ENCODE measurements around the gene SVEP1. TPM values are rescaled to one million over a fixed set of nuclear protein-coding genes. Genes with fewer than 3 reads are reported as not detected.

SVEP1 gene
- total RNA-seq, 1 experiment from 2014 or later: 0.45 TPM

GRCh38 chr9:110599468-110599867 lies 19.9 kb upstream of the SVEP1 start:
- no peak overlapping the region for H3K27ac ChIP-seq (ENCODE audit: low read depth, low read length, poor library complexity, severe bottlenecking)
- no peak for TF ChIP-seq CTCF (conservative IDR thresholded peaks at IDR 0.05; ENCODE audit: low read depth, low read length)
- TF ChIP-seq EZH2 (IDR thresholded peaks at IDR 0.05; ENCODE audit: borderline replicate concordance, low read depth, low read length, poor library complexity, severe bottlenecking): no peak
- POLR2A ChIA-PET (ENCODE audit: low non-redundant PET): no interaction called here
- no peaks in the 10 kb centered on the region for H3K9me3 ChIP-seq (ENCODE audit: low read depth, low read length, poor library complexity, severe bottlenecking)
- no peaks in the 10 kb centered on the region for H3K4me1 ChIP-seq (ENCODE audit: insufficient read depth, low read length, poor library complexity, severe bottlenecking)
- DNase-seq (ENCODE audit: low spot score): no peak
- H3K4me3 ChIP-seq (ENCODE audit: low read depth, low read length, poor library complexity, severe bottlenecking): no peak overlapping the region
- H3K27me3 ChIP-seq (replicated peaks; ENCODE audit: insufficient read depth, low read depth, low read length, poor library complexity): no peaks in the 10 kb centered on the region
- intact Hi-C loops (cut with micrococcal nuclease; ENCODE audit: unreplicated experiment): no loop called here
- BruUV-seq (replicated peaks): no TSS peak
- CTCF ChIA-PET: no interaction called here
- no peaks in the 10 kb centered on the region for H3K36me3 ChIP-seq (ENCODE audit: insufficient read depth, low read length, poor library complexity, severe bottlenecking)

GRCh38 chr9:110592044-110592830 lies 12.7 kb upstream of the SVEP1 start:
- TF ChIP-seq EZH2 (IDR thresholded peaks at IDR 0.05; ENCODE audit: borderline replicate concordance, low read depth, low read length, poor library complexity, severe bottlenecking) (no peak), CTCF (conservative IDR thresholded peaks at IDR 0.05; ENCODE audit: low read depth, low read length) (no peak)
- Histone ChIP-seq H3K27ac (ENCODE audit: low read depth, low read length, poor library complexity, severe bottlenecking) (no peak overlapping the region), H3K36me3 (ENCODE audit: insufficient read depth, low read length, poor library complexity, severe bottlenecking) (no peaks in the 10 kb centered on the region), H3K9me3 (ENCODE audit: low read depth, low read length, poor library complexity, severe bottlenecking) (no peaks in the 10 kb centered on the region), H3K4me1 (ENCODE audit: insufficient read depth, low read length, poor library complexity, severe bottlenecking) (no peaks in the 10 kb centered on the region), H3K27me3 (replicated peaks; ENCODE audit: insufficient read depth, low read depth, low read length, poor library complexity) (no peaks in the 10 kb centered on the region), H3K4me3 (ENCODE audit: low read depth, low read length, poor library complexity, severe bottlenecking) (no peak overlapping the region)
- intact Hi-C loops (cut with micrococcal nuclease; ENCODE audit: unreplicated experiment): no loop called here
- ChIA-PET CTCF (no interaction called here), POLR2A (ENCODE audit: low non-redundant PET) (no interaction called here)
- no TSS peak for BruUV-seq (replicated peaks)
- no peak for DNase-seq (ENCODE audit: low spot score)

- POLR2A ChIA-PET (ENCODE audit: low non-redundant PET): no interaction called here
- Histone ChIP-seq H3K36me3 (ENCODE audit: insufficient read depth, low read length, poor library complexity, severe bottlenecking) (no peaks in the 10 kb centered on the region), H3K4me3 (ENCODE audit: low read depth, low read length, poor library complexity, severe bottlenecking) (no peak overlapping the region), H3K27me3 (replicated peaks; ENCODE audit: insufficient read depth, low read depth, low read length, poor library complexity) (no peaks in the 10 kb centered on the region), H3K9me3 (ENCODE audit: low read depth, low read length, poor library complexity, severe bottlenecking) (no peaks in the 10 kb centered on the region), H3K27ac (ENCODE audit: low read depth, low read length, poor library complexity, severe bottlenecking) (no peak overlapping the region), H3K4me1 (ENCODE audit: insufficient read depth, low read length, poor library complexity, severe bottlenecking) (no peaks in the 10 kb centered on the region)
- CTCF ChIA-PET: no interaction called here
- DNase-seq (ENCODE audit: low spot score): no peak
- TF ChIP-seq CTCF (conservative IDR thresholded peaks at IDR 0.05; ENCODE audit: low read depth, low read length): no peak
- TF ChIP-seq EZH2 (IDR thresholded peaks at IDR 0.05; ENCODE audit: borderline replicate concordance, low read depth, low read length, poor library complexity, severe bottlenecking): no peak
- intact Hi-C loops (cut with micrococcal nuclease; ENCODE audit: unreplicated experiment): no loop called here
- BruUV-seq (replicated peaks): no TSS peak
Observed at GRCh38 chr9:110591526-110591925, 12.0 kb upstream of the SVEP1 start.

Data from A673 (cell line).